Measurements from ENCODE around the gene ZDHHC5. TPM values are rescaled to one million over a fixed set of nuclear protein-coding genes. Genes with fewer than 3 reads are reported as not detected.

ZDHHC5 gene, protein sequence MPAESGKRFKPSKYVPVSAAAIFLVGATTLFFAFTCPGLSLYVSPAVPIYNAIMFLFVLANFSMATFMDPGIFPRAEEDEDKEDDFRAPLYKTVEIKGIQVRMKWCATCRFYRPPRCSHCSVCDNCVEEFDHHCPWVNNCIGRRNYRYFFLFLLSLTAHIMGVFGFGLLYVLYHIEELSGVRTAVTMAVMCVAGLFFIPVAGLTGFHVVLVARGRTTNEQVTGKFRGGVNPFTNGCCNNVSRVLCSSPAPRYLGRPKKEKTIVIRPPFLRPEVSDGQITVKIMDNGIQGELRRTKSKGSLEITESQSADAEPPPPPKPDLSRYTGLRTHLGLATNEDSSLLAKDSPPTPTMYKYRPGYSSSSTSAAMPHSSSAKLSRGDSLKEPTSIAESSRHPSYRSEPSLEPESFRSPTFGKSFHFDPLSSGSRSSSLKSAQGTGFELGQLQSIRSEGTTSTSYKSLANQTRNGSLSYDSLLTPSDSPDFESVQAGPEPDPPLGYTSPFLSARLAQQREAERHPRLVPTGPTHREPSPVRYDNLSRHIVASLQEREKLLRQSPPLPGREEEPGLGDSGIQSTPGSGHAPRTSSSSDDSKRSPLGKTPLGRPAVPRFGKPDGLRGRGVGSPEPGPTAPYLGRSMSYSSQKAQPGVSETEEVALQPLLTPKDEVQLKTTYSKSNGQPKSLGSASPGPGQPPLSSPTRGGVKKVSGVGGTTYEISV
- total RNA-seq: 10 to 100 TPM; 46.2 to 60.0 TPM

DNA sequence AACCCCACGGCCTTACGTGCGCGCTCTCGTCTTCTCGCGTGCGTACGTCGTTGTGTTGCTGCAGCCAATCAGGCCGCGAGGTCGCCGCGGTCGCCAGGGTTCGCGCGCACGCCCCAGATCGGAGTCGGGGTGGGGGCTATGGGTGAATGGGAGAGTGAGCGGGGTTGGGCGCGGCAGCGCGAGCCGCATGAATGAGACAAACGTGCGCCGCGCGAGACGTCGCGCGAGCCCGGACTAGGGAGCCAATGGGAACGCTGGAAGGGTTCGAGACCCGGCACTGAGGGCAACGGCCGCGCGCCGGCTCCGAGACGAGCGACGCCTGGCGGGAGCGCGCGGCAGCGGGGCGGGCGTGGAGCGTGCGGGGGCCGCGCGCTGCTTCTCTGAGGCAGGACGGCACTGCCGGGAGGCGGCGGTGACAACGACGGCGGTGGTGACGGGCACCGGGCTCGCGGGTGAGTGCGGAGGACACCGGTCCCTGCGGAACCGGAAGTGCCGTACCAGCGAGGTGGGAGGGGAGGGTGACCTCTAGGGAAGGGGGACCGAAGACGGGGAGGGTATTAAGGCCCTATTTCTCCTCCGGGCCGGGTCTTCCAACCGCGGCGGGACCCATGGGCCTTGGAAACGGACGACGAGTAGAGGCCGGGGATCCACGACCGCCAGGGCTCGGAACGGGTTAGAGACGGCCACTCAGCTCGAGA, at the start of gene ZDHHC5:
TSS of gene ZDHHC5 (plus strand) at position 379 of the 698 bp plus-strand sequence. CDS start 4,977 bp downstream, outside the sequence.
- Mint-ChIP-seq H3K36me3 (ENCODE audit: low read depth) (peaks cover 13% of the 10 kb centered on the region), H3K27me3 (no peaks in the 10 kb centered on the region), H3K9me3 (ENCODE audit: low read depth) (no peaks in the 10 kb centered on the region), H3K4me1 (peaks cover 37% of the 10 kb centered on the region), H3K27ac (peak within 1 kb of the TSS; percentile 99), H3K4me3 (peak within 1 kb of the TSS; percentile 99)
- POLR2A ChIA-PET: interaction anchor here (1.0 kb wide), 1 partner anchor 99 kb away, joined by 4 read pairs; no protein-coding TSS in a partner anchor
- CTCF ChIA-PET: interaction anchor here (0.5 to 2.9 kb wide), 4 partner anchors 12 to 497 kb away, joined by 3 to 9 read pairs (median 6); partner anchors contain the start of gene SELENOH
- DNase-seq (peak; percentile 100), ATAC-seq (peak; percentile 88)
- intact Hi-C loops (cut with DNase I, micrococcal nuclease): loop anchor here (1.0 to 10.0 kb wide), 17 partner anchors 11 to 1949 kb away; partner anchors contain the start of genes CLP1 (in 2 of the 2), MED19 (in 2 of the 2), SELENOH (in 2 of the 2) and SSRP1 (in 2 of the 2)

DNA sequence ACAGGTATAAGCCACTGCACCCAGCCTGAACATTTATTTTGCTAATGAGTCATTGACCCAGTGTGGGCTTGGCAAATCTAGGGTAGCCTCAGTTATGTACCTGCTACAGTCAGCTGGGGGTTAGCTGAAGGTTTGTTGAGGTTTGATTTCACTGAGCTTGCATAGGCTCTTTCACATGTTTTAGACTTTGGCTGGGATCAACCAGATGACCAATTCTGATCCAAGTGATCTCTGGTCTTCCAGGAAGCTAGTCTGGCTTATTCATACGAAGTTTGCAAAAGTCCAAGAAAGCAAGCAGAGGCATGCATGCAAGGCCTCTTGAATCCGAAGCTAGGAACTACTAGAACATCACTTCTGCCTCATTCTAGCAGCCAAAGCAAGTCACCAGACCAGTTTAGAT, 49.5 kb upstream of the ZDHHC5 start:
- Mint-ChIP-seq H3K4me1 (no peaks in the 10 kb centered on the region), H3K36me3 (ENCODE audit: low read depth) (no peaks in the 10 kb centered on the region), H3K4me3 (no peak overlapping the region), H3K9me3 (ENCODE audit: low read depth) (peaks cover 7% of the 10 kb centered on the region), H3K27me3 (peaks cover 7% of the 10 kb centered on the region), H3K27ac (no peak overlapping the region)
- ATAC-seq (no peak), DNase-seq (no peak)
- ChIA-PET CTCF (interaction anchor here (0.6 to 2.0 kb wide), 6 partner anchors 10 to 1540 kb away, joined by 3 to 11 read pairs (median 4); partner anchors contain the start of gene SLC43A1), POLR2A (no interaction called here)
- intact Hi-C loops (cut with DNase I, micrococcal nuclease): no loop called here

DNA sequence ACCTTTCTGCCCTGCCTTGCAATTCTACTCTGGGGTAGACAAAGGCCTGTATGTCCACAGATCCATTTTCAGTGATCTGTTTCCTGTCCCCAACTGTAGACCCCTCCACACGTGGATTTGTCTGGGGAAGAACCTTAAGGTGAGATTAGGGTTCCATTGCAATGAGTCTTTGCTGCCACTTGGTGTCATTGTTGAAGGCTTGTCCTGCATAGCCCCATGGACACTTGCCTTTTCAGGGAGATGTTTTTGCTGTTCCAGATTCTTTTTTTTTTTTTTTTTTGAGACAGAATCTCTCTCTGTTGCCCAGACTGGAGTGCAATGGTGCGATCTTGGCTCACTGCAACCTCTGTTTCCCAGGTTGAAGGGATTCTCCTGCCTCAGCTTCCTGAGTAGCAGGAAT, 48.6 kb upstream of the ZDHHC5 start:
- ATAC-seq (no peak), DNase-seq (no peak)
- H3K9me3 Mint-ChIP-seq (ENCODE audit: low read depth): peaks cover 7% of the 10 kb centered on the region
- H3K4me3 Mint-ChIP-seq: no peak overlapping the region
- H3K36me3 Mint-ChIP-seq (ENCODE audit: low read depth): no peaks in the 10 kb centered on the region
- ChIA-PET POLR2A (no interaction called here), CTCF (interaction anchor here (0.6 to 0.9 kb wide), 2 partner anchors 8 to 540 kb away, joined by 4 read pairs; no protein-coding TSS in a partner anchor)
- peaks cover 7% of the 10 kb centered on the region for H3K27me3 Mint-ChIP-seq
- intact Hi-C loops (cut with DNase I, micrococcal nuclease): no loop called here
- no peaks in the 10 kb centered on the region for H3K4me1 Mint-ChIP-seq
- no peak overlapping the region for H3K27ac Mint-ChIP-seq

DNA sequence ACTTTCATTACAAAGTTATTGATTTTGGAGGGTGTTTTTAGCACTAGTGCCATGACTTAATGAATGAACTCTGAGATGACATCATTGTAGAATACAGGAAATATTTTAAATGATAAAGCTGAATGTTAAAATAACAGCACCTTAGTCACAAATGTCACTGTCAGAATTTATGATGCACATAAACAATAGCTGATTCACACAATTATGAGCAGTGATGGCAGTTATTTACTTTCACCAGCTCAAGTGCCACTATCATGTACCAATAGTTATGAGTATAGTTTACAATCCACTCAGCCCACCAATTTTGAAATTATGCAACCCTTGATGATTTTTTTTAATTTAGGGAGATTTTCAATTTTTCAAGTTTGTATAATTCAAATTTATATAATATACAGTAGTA, 47.4 kb upstream of the ZDHHC5 start:
- H3K4me1 Mint-ChIP-seq: no peaks in the 10 kb centered on the region
- peaks cover 7% of the 10 kb centered on the region for H3K9me3 Mint-ChIP-seq (ENCODE audit: low read depth)
- no peak overlapping the region for H3K27ac Mint-ChIP-seq
- H3K4me3 Mint-ChIP-seq: no peak overlapping the region
- DNase-seq (no peak), ATAC-seq (no peak)
- no peaks in the 10 kb centered on the region for H3K36me3 Mint-ChIP-seq (ENCODE audit: low read depth)
- ChIA-PET CTCF (interaction anchor here (0.5 to 1.7 kb wide), 6 partner anchors 9 to 286 kb away, joined by 3 to 6 read pairs (median 3); no protein-coding TSS in a partner anchor), POLR2A (interaction anchor here (0.6 kb wide), 1 partner anchor 20 kb away, joined by 3 read pairs; no protein-coding TSS in a partner anchor)
- peaks cover 7% of the 10 kb centered on the region for H3K27me3 Mint-ChIP-seq
- intact Hi-C loops (cut with DNase I, micrococcal nuclease): no loop called here

DNA sequence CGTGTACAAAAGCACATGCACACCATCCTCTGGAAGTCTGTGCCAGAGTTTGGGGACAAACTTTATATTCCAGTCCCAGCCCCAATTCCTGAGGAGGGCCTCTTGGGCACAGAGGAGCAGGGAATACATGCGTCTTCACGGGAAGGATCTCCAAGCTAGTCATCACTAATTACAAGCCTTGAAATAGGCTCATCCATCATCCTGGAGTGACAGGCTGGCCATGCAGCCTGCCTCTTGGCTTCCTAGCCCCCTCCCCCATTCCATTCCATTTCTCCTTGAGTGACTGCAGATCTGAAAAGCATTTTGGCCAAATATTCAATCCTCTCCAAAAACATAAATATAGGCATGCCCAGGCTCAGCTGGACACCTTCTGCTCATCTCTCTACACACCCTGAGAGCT, 45.7 kb upstream of the ZDHHC5 start:
- H3K4me3 Mint-ChIP-seq: no peak overlapping the region
- peaks cover 7% of the 10 kb centered on the region for H3K9me3 Mint-ChIP-seq (ENCODE audit: low read depth)
- CTCF ChIA-PET: interaction anchor here (0.7 to 1.2 kb wide), 3 partner anchors 17 to 402 kb away, joined by 3 to 4 read pairs (median 3); no protein-coding TSS in a partner anchor
- no peaks in the 10 kb centered on the region for H3K36me3 Mint-ChIP-seq (ENCODE audit: low read depth)
- H3K27me3 Mint-ChIP-seq: peaks cover 2% of the 10 kb centered on the region
- DNase-seq (no peak), ATAC-seq (no peak)
- POLR2A ChIA-PET: no interaction called here
- H3K4me1 Mint-ChIP-seq: no peaks in the 10 kb centered on the region
- intact Hi-C loops (cut with DNase I, micrococcal nuclease): no loop called here
- no peak overlapping the region for H3K27ac Mint-ChIP-seq

DNA sequence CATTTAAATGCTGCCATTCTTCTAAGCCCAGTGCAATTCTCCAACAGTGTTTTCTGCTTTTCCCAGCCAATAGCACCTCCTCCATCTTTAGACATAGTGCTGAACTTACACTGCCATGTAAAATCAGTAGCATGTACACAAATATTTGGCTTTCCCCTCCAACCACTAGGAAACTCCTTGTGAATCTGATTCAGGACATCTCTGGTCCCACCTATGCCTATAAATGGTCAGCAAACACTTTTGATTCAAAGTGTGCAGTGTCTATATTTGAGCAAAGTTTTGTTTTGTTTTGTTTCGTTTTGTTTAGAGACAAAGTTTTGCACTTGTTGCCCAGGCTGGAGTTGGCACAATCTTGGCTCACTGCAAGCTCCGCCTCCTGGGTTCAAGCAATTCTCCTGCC, 43.0 kb upstream of the ZDHHC5 start:
- POLR2A ChIA-PET: no interaction called here
- CTCF ChIA-PET: no interaction called here
- Mint-ChIP-seq H3K4me3 (no peak overlapping the region), H3K27ac (no peak overlapping the region), H3K4me1 (no peaks in the 10 kb centered on the region), H3K9me3 (ENCODE audit: low read depth) (peaks cover 4% of the 10 kb centered on the region), H3K27me3 (peaks cover 2% of the 10 kb centered on the region), H3K36me3 (ENCODE audit: low read depth) (no peaks in the 10 kb centered on the region)
- ATAC-seq (no peak), DNase-seq (no peak)
- intact Hi-C loops (cut with DNase I, micrococcal nuclease): no loop called here

DNA sequence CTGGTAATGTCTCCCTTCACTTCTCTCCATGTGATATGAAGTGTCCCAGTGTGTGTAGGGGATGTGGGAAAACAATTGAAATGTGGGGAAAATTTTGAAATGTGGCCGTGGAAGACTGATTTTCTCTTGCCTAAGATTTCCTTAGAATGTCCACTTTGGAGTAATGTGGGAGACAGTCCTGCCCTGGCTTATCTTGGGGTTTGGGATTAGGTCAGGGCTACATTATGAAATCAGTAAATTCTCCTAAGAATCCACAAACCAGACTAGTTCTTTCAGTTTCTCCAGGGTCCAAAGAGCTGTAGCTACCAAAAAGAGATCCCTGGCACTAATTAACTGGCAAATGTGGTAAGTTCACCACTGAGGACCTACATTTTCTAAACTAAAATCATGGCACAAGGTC, 41.0 kb upstream of the ZDHHC5 start:
- DNase-seq (no peak), ATAC-seq (no peak)
- no peaks in the 10 kb centered on the region for H3K36me3 Mint-ChIP-seq (ENCODE audit: low read depth)
- H3K27me3 Mint-ChIP-seq: peaks cover 4% of the 10 kb centered on the region
- ChIA-PET CTCF (interaction anchor here (0.8 to 1.0 kb wide), 2 partner anchors 15 to 18 kb away, joined by 3 read pairs; no protein-coding TSS in a partner anchor), POLR2A (no interaction called here)
- H3K4me1 Mint-ChIP-seq: no peaks in the 10 kb centered on the region
- no peak overlapping the region for H3K4me3 Mint-ChIP-seq
- H3K27ac Mint-ChIP-seq: no peak overlapping the region
- intact Hi-C loops (cut with DNase I, micrococcal nuclease): no loop called here
- no peaks in the 10 kb centered on the region for H3K9me3 Mint-ChIP-seq (ENCODE audit: low read depth)

DNA sequence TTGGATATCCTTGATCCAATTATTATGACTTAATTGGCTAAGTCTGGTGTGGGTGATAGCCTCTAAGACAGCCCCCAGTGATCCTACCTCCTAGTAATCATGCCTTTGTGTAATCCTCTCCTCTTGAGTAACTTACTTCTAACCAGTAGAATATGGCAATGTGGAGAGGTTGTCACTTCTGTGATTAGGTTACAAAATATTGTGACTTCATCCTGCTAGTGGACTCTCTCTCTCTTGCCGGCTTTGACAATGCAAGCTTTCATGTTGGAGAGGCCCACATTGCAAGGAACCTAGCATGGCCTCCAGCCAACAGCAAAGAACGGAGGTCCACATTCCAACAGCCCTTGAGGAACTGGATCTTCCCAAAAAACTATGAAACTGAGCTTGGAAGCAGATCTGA, 37.7 kb upstream of the ZDHHC5 start:
- no peaks in the 10 kb centered on the region for H3K36me3 Mint-ChIP-seq (ENCODE audit: low read depth)
- peaks cover 12% of the 10 kb centered on the region for H3K27me3 Mint-ChIP-seq
- DNase-seq (no peak), ATAC-seq (no peak)
- POLR2A ChIA-PET: no interaction called here
- no peak overlapping the region for H3K27ac Mint-ChIP-seq
- CTCF ChIA-PET: interaction anchor here (1.2 to 2.9 kb wide), 3 partner anchors 11 to 19 kb away, joined by 4 to 23 read pairs (median 6); no protein-coding TSS in a partner anchor
- H3K4me3 Mint-ChIP-seq: no peak overlapping the region
- intact Hi-C loops (cut with DNase I, micrococcal nuclease): no loop called here
- H3K4me1 Mint-ChIP-seq: no peaks in the 10 kb centered on the region
- H3K9me3 Mint-ChIP-seq (ENCODE audit: low read depth): no peaks in the 10 kb centered on the region

DNA sequence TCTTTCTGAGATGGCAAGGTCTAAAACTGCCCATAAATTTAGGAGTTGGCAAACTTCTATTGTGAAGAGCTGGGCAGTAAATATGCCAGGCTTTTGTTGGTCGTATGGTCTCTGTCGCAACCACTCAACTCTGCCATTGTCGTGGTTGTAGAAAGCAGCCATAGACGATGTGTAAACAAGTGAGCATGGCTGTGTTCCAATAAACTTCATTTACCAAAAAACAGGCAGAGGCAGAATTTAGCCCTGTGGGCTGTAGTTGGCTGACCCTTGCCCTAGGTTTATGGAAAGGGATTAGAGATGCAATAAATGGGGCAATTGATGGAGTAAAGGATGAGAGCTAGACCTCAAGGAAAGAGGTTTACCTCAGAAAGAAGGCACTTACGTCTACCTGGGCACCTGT, 35.8 kb upstream of the ZDHHC5 start:
- H3K36me3 Mint-ChIP-seq (ENCODE audit: low read depth): no peaks in the 10 kb centered on the region
- no peak for ATAC-seq
- H3K27me3 Mint-ChIP-seq: peaks cover 12% of the 10 kb centered on the region
- no peak overlapping the region for H3K4me3 Mint-ChIP-seq
- H3K9me3 Mint-ChIP-seq (ENCODE audit: low read depth): no peaks in the 10 kb centered on the region
- CTCF ChIA-PET: interaction anchor here (2.9 kb wide), 1 partner anchor 9 kb away, joined by 23 read pairs; no protein-coding TSS in a partner anchor
- POLR2A ChIA-PET: no interaction called here
- intact Hi-C loops (cut with DNase I, micrococcal nuclease): no loop called here
- no peak overlapping the region for H3K27ac Mint-ChIP-seq
- no peak for DNase-seq
- H3K4me1 Mint-ChIP-seq: no peaks in the 10 kb centered on the region

DNA sequence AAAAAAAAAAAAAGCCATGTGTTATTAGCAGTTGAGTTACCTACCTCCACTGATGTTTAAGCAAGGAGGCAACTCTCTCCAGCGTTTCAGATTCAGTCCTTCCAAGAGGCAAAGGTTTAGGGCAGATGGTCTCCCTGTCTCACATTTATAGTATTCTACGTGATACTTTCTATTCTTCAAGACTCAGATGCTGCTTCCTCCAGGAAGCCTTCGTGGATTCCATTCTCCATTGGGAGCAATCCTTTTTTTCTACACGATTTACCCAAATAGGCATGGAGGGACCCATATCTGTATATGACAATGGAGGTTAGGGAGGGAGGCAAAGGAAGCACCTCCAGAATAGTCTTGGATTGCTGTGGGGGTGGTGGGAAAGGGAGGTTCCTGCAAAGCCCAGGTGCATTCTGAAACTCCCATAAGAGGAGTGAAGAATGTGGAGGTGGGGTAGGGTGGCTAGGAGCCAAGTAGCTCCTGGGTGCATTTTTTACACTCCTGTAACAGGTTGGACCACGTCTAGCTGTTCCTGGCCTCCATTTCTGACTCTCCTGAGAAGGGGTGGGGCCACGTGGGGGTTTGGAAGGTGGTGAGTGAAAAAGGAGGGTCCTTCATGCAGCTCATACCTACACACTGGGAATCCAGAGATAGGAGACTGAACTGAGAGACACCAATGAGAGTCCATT, 34.4 kb upstream of the ZDHHC5 start:
- ChIA-PET POLR2A (interaction anchor here (0.6 kb wide), 1 partner anchor 168 kb away, joined by 3 read pairs; no protein-coding TSS in a partner anchor), CTCF (interaction anchor here (0.9 to 1.6 kb wide), 5 partner anchors 11 to 1149 kb away, joined by 3 to 5 read pairs (median 4); no protein-coding TSS in a partner anchor)
- H3K27me3 Mint-ChIP-seq: peaks cover 15% of the 10 kb centered on the region
- H3K4me3 Mint-ChIP-seq: no peak overlapping the region
- intact Hi-C loops (cut with DNase I, micrococcal nuclease): no loop called here
- H3K9me3 Mint-ChIP-seq (ENCODE audit: low read depth): no peaks in the 10 kb centered on the region
- no peak overlapping the region for H3K27ac Mint-ChIP-seq
- DNase-seq: no peak
- no peaks in the 10 kb centered on the region for H3K36me3 Mint-ChIP-seq (ENCODE audit: low read depth)
- no peak for ATAC-seq
- peaks cover 6% of the 10 kb centered on the region for H3K4me1 Mint-ChIP-seq
